Astrocyte of the spinal cord (primary cell): ENCODE measurements around the gene NME7.

Experiments used
- DNase-seq: peaks from one replicate; pipeline ENCODE4 v3.0.0; 2011; ENCODE audit warnings: low read depth, low spot score
- H3K4me3 ChIP-seq: 2 replicates; pipeline ENCODE4 v1.5.1; 2011; ENCODE audit warnings: low read depth, mild to moderate bottlenecking, low read length, moderate library complexity
- in situ Hi-C: cut with HindIII; loops from 2 replicates; pipeline ENCODE4 v1.10.0; 2017; ENCODE audit warnings: low sequenced_read_pairs
- TF ChIP-seq, protein P1 (sequence below): IDR thresholded peaks from 2 replicates; pipeline ENCODE4 v1.5.1; 2012; ENCODE audit warnings: low read depth, mild to moderate bottlenecking, low read length, inconsistent platforms

NME7 gene

GRCh38 chr1:169201084-169201619 lies 166.4 kb downstream of the NME7 start:
- TF ChIP-seq, protein P1, sequence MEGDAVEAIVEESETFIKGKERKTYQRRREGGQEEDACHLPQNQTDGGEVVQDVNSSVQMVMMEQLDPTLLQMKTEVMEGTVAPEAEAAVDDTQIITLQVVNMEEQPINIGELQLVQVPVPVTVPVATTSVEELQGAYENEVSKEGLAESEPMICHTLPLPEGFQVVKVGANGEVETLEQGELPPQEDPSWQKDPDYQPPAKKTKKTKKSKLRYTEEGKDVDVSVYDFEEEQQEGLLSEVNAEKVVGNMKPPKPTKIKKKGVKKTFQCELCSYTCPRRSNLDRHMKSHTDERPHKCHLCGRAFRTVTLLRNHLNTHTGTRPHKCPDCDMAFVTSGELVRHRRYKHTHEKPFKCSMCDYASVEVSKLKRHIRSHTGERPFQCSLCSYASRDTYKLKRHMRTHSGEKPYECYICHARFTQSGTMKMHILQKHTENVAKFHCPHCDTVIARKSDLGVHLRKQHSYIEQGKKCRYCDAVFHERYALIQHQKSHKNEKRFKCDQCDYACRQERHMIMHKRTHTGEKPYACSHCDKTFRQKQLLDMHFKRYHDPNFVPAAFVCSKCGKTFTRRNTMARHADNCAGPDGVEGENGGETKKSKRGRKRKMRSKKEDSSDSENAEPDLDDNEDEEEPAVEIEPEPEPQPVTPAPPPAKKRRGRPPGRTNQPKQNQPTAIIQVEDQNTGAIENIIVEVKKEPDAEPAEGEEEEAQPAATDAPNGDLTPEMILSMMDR: no peak
- H3K4me3 ChIP-seq: no peak overlapping the region
- peak; percentile 67 for DNase-seq
- in situ Hi-C loops: no loop called here

- H3K4me3 ChIP-seq: no peak overlapping the region
- in situ Hi-C loops: no loop called here
- no peak for DNase-seq
- TF ChIP-seq, protein P1: no peak
Measured at GRCh38 chr1:169200319-169200718, 167.3 kb downstream of the NME7 start.

GRCh38 chr1:169196581-169196980 lies 171.0 kb downstream of the NME7 start:
- in situ Hi-C loops: no loop called here
- no peak overlapping the region for H3K4me3 ChIP-seq
- no peak for DNase-seq
- TF ChIP-seq, protein P1: no peak

DNA sequence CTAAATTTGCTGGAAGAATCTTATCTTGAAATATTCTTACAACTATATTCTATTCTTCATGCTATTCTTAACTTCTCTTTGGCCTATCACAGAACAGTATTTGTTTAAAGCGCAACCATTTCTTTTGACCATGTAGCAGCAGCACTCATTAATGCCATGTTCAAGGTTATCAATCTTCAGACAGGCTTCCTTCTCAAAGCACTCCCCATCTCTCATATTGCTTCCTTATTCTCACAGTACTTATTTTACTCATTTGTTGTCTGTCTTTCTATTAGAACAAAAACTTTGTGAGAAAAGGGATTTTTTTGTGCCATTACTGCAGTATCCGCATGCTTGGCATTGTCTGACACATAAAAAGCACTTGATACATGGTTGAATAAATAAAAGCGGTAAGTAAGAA lies 171.4 kb downstream of the NME7 start:
- no peak for DNase-seq
- TF ChIP-seq, protein P1: no peak
- H3K4me3 ChIP-seq: no peak overlapping the region
- in situ Hi-C loops: no loop called here

DNA sequence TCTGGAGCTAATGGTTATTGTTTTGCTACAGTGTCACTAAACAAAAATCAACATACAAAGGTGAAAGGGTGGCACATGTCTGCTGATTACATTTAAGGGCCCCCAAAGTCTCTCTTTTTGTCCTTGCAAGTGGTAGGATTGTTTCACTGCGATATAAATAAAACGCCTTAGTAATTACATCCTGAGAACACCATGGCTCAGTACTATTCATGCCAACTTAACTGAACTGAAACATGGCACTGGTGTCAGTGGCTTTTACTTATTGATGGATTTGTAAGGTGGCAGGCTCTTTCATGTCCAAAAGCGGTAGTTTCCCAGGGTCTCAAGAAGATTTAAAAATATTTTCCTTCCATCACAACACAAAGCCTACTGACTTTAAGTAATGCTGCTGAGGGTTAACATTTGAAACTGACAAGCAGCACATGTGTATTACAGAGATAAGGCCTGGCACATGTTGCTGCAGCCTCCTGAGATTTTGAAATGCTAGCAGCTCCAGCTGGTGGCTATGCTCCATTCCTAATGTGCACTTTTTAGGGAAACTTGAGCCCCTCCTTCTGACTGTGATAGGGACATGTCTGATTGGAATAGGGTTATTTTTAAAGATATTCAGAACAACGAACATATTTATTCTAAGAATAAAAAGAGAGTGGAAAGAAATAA lies 174.3 kb downstream of the NME7 start:
- no peak for DNase-seq
- H3K4me3 ChIP-seq: no peak overlapping the region
- TF ChIP-seq, protein P1: no peak
- in situ Hi-C loops: no loop called here

DNA sequence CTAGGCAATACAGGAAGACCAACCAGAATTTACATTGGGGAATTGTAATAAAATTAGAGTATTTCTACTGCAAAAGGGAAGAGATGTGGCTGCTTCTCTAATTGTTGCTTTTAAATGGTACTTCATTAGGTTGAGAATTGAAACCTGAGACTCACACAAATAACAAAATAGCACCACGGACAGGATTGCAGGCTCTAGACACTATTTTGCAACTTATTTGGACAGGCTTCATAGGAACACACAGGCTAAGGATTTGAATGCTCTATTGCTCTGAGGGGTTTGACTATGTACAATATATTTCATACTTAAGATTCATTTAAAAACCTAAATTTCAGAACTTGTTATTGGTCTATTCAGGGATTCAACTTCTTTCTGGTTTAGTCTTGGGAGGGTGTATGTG lies 181.5 kb downstream of the NME7 start:
- no peak for DNase-seq
- in situ Hi-C loops: no loop called here
- TF ChIP-seq, protein P1: no peak
- H3K4me3 ChIP-seq: no peak overlapping the region
